ENCODE data around the gene ALOX15B. TPM values are rescaled to one million over a fixed set of nuclear protein-coding genes. Genes with fewer than 3 reads are reported as not detected.

Gene ALOX15B
- total and polyA plus RNA-seq, 7 experiments from 2014 or later: 0.61 TPM; not detected in 6

- Histone ChIP-seq H3K27ac (ENCODE audit: low read depth, low read length) (no peak overlapping the region), H3K27me3 (ENCODE audit: control insufficient read depth in 2 of 2, insufficient read depth in 2 of 2, low read length in 2 of 2) (no peaks in the 10 kb centered on the region), H3K9me3 (ENCODE audit: control insufficient read depth in 2 of 3, low read length in 3 of 3) (no peaks in the 10 kb centered on the region), H3K4me1 (ENCODE audit: control insufficient read depth in 2 of 2, insufficient read depth in 2 of 2, low read length in 2 of 2) (peaks cover 0 to 3% of the 10 kb centered on the region in 2 donors), H3K36me3 (ENCODE audit: control insufficient read depth in 2 of 3, insufficient read depth in 3 of 3, low read length in 3 of 3) (no peaks in the 10 kb centered on the region), H3K4me3 (ENCODE audit: low read length) (no peak overlapping the region)
- Mint-ChIP-seq H3K4me3 (no peak overlapping the region), H3K36me3 (no peaks in the 10 kb centered on the region), H3K27me3 (peaks cover 0 to 38% (median 8%) of the 10 kb centered on the region in 5 donors), H3K9me3 (peaks cover 0 to 3% (median 0%) of the 10 kb centered on the region in 11 donors), H3K4me1 (peaks cover 0 to 19% (median 7%) of the 10 kb centered on the region in 7 donors), H3K27ac (no peak overlapping the region)
- ChIA-PET POLR2A (interaction anchor here (0.6 to 1.0 kb wide), 2 partner anchors 10 to 181 kb away, joined by 3 to 4 read pairs; no protein-coding TSS in a partner anchor), CTCF (no interaction called here)
- intact Hi-C loops (cut with micrococcal nuclease): no loop called here
- ATAC-seq (no peak), DNase-seq (no peak)
These were observed 20.4 kb upstream of the ALOX15B start for GRCh38 chr17:8018436-8018835.

GRCh38 chr17:8019166-8019565, 19.7 kb upstream of the ALOX15B start:
- no peak overlapping the region for H3K4me3 ChIP-seq (ENCODE audit: low read length)
- Mint-ChIP-seq H3K4me1 (peaks cover 0 to 19% (median 7%) of the 10 kb centered on the region in 7 donors), H3K27ac (no peak overlapping the region), H3K27me3 (peaks cover 0 to 32% (median 8%) of the 10 kb centered on the region in 5 donors), H3K36me3 (no peaks in the 10 kb centered on the region), H3K9me3 (peaks cover 0 to 3% (median 0%) of the 10 kb centered on the region in 11 donors), H3K4me3 (no peak overlapping the region)
- peaks cover 0 to 3% of the 10 kb centered on the region in 2 donors for H3K4me1 ChIP-seq (ENCODE audit: control insufficient read depth in 2 of 2, insufficient read depth in 2 of 2, low read length in 2 of 2)
- no peaks in the 10 kb centered on the region for H3K27me3 ChIP-seq (ENCODE audit: control insufficient read depth in 2 of 2, insufficient read depth in 2 of 2, low read length in 2 of 2)
- ATAC-seq (no peak), DNase-seq (no peak)
- no peak overlapping the region for H3K27ac ChIP-seq (ENCODE audit: low read depth, low read length)
- H3K36me3 ChIP-seq (ENCODE audit: control insufficient read depth in 2 of 3, insufficient read depth in 3 of 3, low read length in 3 of 3): no peaks in the 10 kb centered on the region
- POLR2A ChIA-PET: interaction anchor here (0.6 to 1.0 kb wide), 2 partner anchors 11 to 182 kb away, joined by 3 to 4 read pairs; no protein-coding TSS in a partner anchor
- intact Hi-C loops (cut with micrococcal nuclease): no loop called here
- CTCF ChIA-PET: no interaction called here
- H3K9me3 ChIP-seq (ENCODE audit: control insufficient read depth in 2 of 3, low read length in 3 of 3): no peaks in the 10 kb centered on the region

GRCh38 chr17:8019665-8020650, 18.9 kb upstream of the ALOX15B start:
- intact Hi-C loops (cut with micrococcal nuclease): no loop called here
- H3K4me3 ChIP-seq (ENCODE audit: low read length): no peak overlapping the region
- H3K36me3 ChIP-seq (ENCODE audit: control insufficient read depth in 2 of 3, insufficient read depth in 3 of 3, low read length in 3 of 3): no peaks in the 10 kb centered on the region
- H3K27ac ChIP-seq (ENCODE audit: low read depth, low read length): no peak overlapping the region
- Mint-ChIP-seq H3K27ac (no peak overlapping the region), H3K27me3 (peaks cover 0 to 27% (median 11%) of the 10 kb centered on the region in 5 donors), H3K4me3 (no peak overlapping the region), H3K4me1 (peaks cover 0 to 19% (median 7%) of the 10 kb centered on the region in 7 donors), H3K36me3 (no peaks in the 10 kb centered on the region), H3K9me3 (peaks cover 0 to 3% (median 0%) of the 10 kb centered on the region in 11 donors)
- no peaks in the 10 kb centered on the region for H3K9me3 ChIP-seq (ENCODE audit: control insufficient read depth in 2 of 3, low read length in 3 of 3)
- CTCF ChIA-PET: interaction anchor here (1.0 kb wide), 1 partner anchor 351 kb away, joined by 3 read pairs; no protein-coding TSS in a partner anchor
- DNase-seq (no peak), ATAC-seq (peak; percentile 33)
- H3K27me3 ChIP-seq (ENCODE audit: control insufficient read depth in 2 of 2, insufficient read depth in 2 of 2, low read length in 2 of 2): no peaks in the 10 kb centered on the region
- peaks cover 0 to 3% of the 10 kb centered on the region in 2 donors for H3K4me1 ChIP-seq (ENCODE audit: control insufficient read depth in 2 of 2, insufficient read depth in 2 of 2, low read length in 2 of 2)
- POLR2A ChIA-PET: interaction anchor here (1.0 kb wide), 1 partner anchor 11 kb away, joined by 3 read pairs; no protein-coding TSS in a partner anchor

- no peaks in the 10 kb centered on the region for H3K9me3 Mint-ChIP-seq
- Histone ChIP-seq H3K27ac (ENCODE audit: low read depth, low read length) (no peak overlapping the region), H3K4me3 (ENCODE audit: low read length) (no peak overlapping the region), H3K36me3 (ENCODE audit: control insufficient read depth in 2 of 3, insufficient read depth in 3 of 3, low read length in 3 of 3) (no peaks in the 10 kb centered on the region), H3K9me3 (ENCODE audit: control insufficient read depth in 2 of 3, low read length in 3 of 3) (no peaks in the 10 kb centered on the region), H3K4me1 (ENCODE audit: control insufficient read depth in 2 of 2, insufficient read depth in 2 of 2, low read length in 2 of 2) (peaks cover 0 to 3% of the 10 kb centered on the region in 2 donors), H3K27me3 (ENCODE audit: control insufficient read depth in 2 of 2, insufficient read depth in 2 of 2, low read length in 2 of 2) (no peaks in the 10 kb centered on the region)
- no peaks in the 10 kb centered on the region for H3K36me3 Mint-ChIP-seq
- peaks cover 0 to 25% (median 9%) of the 10 kb centered on the region in 5 donors for H3K27me3 Mint-ChIP-seq
- ChIA-PET POLR2A (no interaction called here), CTCF (interaction anchor here (1.0 kb wide), 1 partner anchor 352 kb away, joined by 3 read pairs; no protein-coding TSS in a partner anchor)
- H3K4me1 Mint-ChIP-seq: peaks cover 0 to 18% (median 7%) of the 10 kb centered on the region in 7 donors
- no peak overlapping the region for H3K27ac Mint-ChIP-seq
- DNase-seq (no peak), ATAC-seq (no peak)
- H3K4me3 Mint-ChIP-seq: no peak overlapping the region
- intact Hi-C loops (cut with micrococcal nuclease): no loop called here
These were observed 17.9 kb upstream of the ALOX15B start for GRCh38 chr17:8020776-8021564.

GRCh38 chr17:8021565-8022359, 17.1 kb upstream of the ALOX15B start:
- POLR2A ChIA-PET: no interaction called here
- H3K27me3 Mint-ChIP-seq: peaks cover 0 to 28% (median 9%) of the 10 kb centered on the region in 5 donors

More at GRCh38 chr17:8021565-8022359, 17.1 kb upstream of the ALOX15B start:
- Mint-ChIP-seq H3K36me3 (no peaks in the 10 kb centered on the region), H3K4me3 (no peak overlapping the region), H3K4me1 (peaks cover 0 to 13% (median 3%) of the 10 kb centered on the region in 7 donors), H3K9me3 (no peaks in the 10 kb centered on the region), H3K27ac (no peak overlapping the region)
- Histone ChIP-seq H3K27me3 (ENCODE audit: control insufficient read depth in 2 of 2, insufficient read depth in 2 of 2, low read length in 2 of 2) (no peaks in the 10 kb centered on the region), H3K9me3 (ENCODE audit: control insufficient read depth in 2 of 3, low read length in 3 of 3) (no peaks in the 10 kb centered on the region), H3K36me3 (ENCODE audit: control insufficient read depth in 2 of 3, insufficient read depth in 3 of 3, low read length in 3 of 3) (no peaks in the 10 kb centered on the region), H3K4me1 (ENCODE audit: control insufficient read depth in 2 of 2, insufficient read depth in 2 of 2, low read length in 2 of 2) (no peaks in the 10 kb centered on the region), H3K4me3 (ENCODE audit: low read length) (no peak overlapping the region), H3K27ac (ENCODE audit: low read depth, low read length) (no peak overlapping the region)
- no peak for ATAC-seq
- intact Hi-C loops (cut with micrococcal nuclease): no loop called here
- no peak for DNase-seq
- CTCF ChIA-PET: no interaction called here
